GM18951 (cell line): Measurements from ENCODE around the gene SENP2.
"Not testable (repeated sequence)": the region's sequence is repeated elsewhere in the genome, so short reads cannot be mapped to it uniquely, and the experiment has no call there.

Source experiments
- POLR2A ChIP-seq: IDR thresholded peaks from 4 replicates; pipeline ENCODE4 v1.6.1; 2011; ENCODE audit warnings: mild to moderate bottlenecking; ENCODE audit not compliant: insufficient read length, insufficient read depth; ENCODE audit errors: extremely low read depth
- in situ Hi-C: fragments of 300-500 bp; cut with MboI; formaldehyde crosslinking; loops from one replicate; pipeline ENCODE4 v1.12.0; 2022; ENCODE audit warnings: low sequenced_read_pairs, mixed read lengths, inconsistent platforms; ENCODE audit not compliant: unreplicated experiment

Gene SENP2

GRCh38 chr3:185585859-185586685, at the start of gene SENP2:
TSS of gene SENP2 (plus strand) at chr3:185586295. CDS start at chr3:185586414, 119 bp downstream.
- in situ Hi-C loops = no loop called here
- TF ChIP-seq POLR2A = peak; percentile 81

GRCh38 chr3:185537369-185537970, 48.6 kb upstream of the SENP2 start:
- no peak for TF ChIP-seq POLR2A

GRCh38 chr3:185539934-185540333, 46.2 kb upstream of the SENP2 start:
- no peak for TF ChIP-seq POLR2A
- in situ Hi-C loops = no loop called here

More at GRCh38 chr3:185537369-185537970, 48.6 kb upstream of the SENP2 start:
- in situ Hi-C loops = no loop called here

GRCh38 chr3:185540695-185541094, 45.4 kb upstream of the SENP2 start:
- no peak for TF ChIP-seq POLR2A
- in situ Hi-C loops = no loop called here

GRCh38 chr3:185549122-185549521, 37.0 kb upstream of the SENP2 start:
- no peak for TF ChIP-seq POLR2A
- in situ Hi-C loops = no loop called here

- in situ Hi-C loops = no loop called here
- TF ChIP-seq POLR2A = no peak
Measured at GRCh38 chr3:185549651-185550111, 36.4 kb upstream of the SENP2 start.

- in situ Hi-C loops = no loop called here
Measured at GRCh38 chr3:185552358-185552877, 33.7 kb upstream of the SENP2 start, which contains the start of gene LIPH. TSS of gene LIPH (minus strand) at chr3:185552588. CDS start at chr3:185552471, 117 bp downstream.

GRCh38 chr3:185555101-185555501, 31.0 kb upstream of the SENP2 start:
- no peak for TF ChIP-seq POLR2A
- in situ Hi-C loops = no loop called here

More at GRCh38 chr3:185552358-185552877, 33.7 kb upstream of the SENP2 start, which contains the start of gene LIPH:
- TF ChIP-seq POLR2A = peak; percentile 45

GRCh38 chr3:185555860-185556347, 30.2 kb upstream of the SENP2 start:
- in situ Hi-C loops = no loop called here
- TF ChIP-seq POLR2A = no peak

GRCh38 chr3:185556640-185557039, 29.5 kb upstream of the SENP2 start:
- in situ Hi-C loops = not testable (repeated sequence)

GRCh38 chr3:185558395-185558794, 27.7 kb upstream of the SENP2 start:
- TF ChIP-seq POLR2A = no peak
- in situ Hi-C loops = no loop called here

GRCh38 chr3:185559706-185560090, 26.4 kb upstream of the SENP2 start:
- no peak for TF ChIP-seq POLR2A
- in situ Hi-C loops = no loop called here

GRCh38 chr3:185560676-185561075, 25.4 kb upstream of the SENP2 start:
- in situ Hi-C loops = no loop called here
- TF ChIP-seq POLR2A = no peak
